DMS114 treated with DMSO at 0.1 percent for 48 hours (cell line): Measurements from ENCODE around the gene CNTD1.
A peak's percentile ranks its signal among the peaks of the same experiment; 100 is the strongest.

ENCODE experiments used
- DNase-seq: peaks from one replicate; lab custom pipeline; 2025; ENCODE audit not compliant: unreplicated experiment; lab: John Stamatoyannopoulos, UW

Gene CNTD1

GRCh38 chr17:42803074-42803883, 4.6 kb downstream of the CNTD1 start:
- DNase-seq: no peak

DNA sequence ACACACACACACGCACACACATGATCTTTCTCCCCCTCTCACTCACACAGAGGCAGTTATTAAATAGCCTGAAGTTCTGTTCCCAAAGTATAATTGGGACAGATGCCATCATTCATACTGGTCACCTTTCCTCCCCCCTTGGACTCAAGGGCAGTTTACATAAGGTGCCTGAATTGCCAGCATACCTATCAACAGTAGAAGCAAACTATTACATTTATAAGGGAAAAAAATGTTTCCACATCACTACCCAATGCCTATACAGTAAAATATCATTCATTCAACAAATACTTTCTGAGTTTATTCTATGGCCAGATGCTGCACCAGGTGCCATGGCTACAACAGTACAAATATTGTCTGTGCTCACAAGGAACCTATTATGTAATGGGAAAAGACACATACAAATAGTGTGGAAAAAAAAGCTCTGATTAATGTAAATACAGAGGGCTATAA, 6.3 kb downstream of the CNTD1 start:
- no peak for DNase-seq

- DNase-seq: no peak
Measured at GRCh38 chr17:42806249-42806648, 7.6 kb downstream of the CNTD1 start.

- no peak for DNase-seq
Measured at GRCh38 chr17:42809250-42809649, 10.6 kb downstream of the CNTD1 start.

- DNase-seq: no peak
Measured at GRCh38 chr17:42814633-42815399, 16.2 kb downstream of the CNTD1 start.

DNA sequence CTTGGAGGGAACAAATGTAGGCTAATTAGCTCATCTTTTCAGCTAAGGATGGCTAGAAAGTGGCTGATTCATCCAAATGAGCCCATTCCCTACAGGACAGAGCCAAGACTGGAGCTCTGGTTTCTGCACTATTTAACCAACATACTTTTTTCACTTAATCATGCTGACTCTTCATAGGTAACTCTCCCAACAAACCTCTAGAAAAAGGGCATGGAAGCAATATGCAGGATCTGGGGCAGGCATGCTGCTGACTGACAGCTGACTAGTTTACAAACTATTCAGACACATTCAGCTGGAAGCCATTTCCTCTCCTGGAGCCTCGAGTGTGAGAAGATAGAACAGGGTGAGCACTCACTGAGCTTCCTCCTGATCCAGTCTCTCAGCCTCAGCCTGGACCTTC, 19.2 kb downstream of the CNTD1 start:
- no peak for DNase-seq

DNA sequence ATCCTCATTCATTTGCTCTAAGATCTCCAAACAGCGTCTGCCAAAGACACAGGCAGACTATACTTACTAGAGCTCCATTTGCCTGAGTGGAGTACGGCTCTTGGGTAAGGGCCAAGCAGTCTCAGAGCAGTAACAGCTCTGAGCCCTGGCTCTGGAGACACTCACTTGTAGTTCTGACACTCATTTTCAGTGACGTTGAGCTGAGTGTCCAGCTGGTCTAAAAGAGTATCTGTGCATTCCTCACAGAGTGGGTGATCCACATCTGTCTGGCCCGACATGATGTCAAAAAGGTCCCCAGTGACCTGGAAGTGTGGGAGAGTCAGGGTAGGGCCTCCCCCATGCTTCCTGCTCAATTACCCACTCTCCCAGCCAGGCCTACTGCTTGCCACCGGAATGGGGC, 19.7 kb downstream of the CNTD1 start:
- DNase-seq: no peak

GRCh38 chr17:42819939-42820535, 21.4 kb downstream of the CNTD1 start:
- DNase-seq: peak; percentile 23

GRCh38 chr17:42821176-42821575, 22.5 kb downstream of the CNTD1 start:
- no peak for DNase-seq

GRCh38 chr17:42827472-42827871, 28.8 kb downstream of the CNTD1 start:
- no peak for DNase-seq

DNA sequence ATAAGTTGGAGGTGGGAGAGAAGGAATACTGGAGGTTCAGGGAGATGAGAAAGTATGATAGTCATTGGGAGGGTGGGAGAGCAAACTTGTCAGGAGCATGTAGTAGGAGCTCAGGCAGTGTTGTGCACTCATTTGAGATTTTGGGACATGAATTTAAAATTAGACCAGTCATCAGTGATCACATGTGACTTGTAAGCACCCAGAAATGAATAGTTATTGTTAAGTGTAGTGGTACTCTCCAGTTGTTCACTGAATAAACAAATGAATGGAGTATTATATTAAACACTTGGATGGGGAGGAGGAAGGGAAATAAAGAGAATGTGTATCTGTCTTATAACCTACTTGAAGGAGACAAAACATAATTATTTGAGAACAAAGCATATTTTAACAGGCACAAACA, 32.3 kb downstream of the CNTD1 start:
- no peak for DNase-seq

DNA sequence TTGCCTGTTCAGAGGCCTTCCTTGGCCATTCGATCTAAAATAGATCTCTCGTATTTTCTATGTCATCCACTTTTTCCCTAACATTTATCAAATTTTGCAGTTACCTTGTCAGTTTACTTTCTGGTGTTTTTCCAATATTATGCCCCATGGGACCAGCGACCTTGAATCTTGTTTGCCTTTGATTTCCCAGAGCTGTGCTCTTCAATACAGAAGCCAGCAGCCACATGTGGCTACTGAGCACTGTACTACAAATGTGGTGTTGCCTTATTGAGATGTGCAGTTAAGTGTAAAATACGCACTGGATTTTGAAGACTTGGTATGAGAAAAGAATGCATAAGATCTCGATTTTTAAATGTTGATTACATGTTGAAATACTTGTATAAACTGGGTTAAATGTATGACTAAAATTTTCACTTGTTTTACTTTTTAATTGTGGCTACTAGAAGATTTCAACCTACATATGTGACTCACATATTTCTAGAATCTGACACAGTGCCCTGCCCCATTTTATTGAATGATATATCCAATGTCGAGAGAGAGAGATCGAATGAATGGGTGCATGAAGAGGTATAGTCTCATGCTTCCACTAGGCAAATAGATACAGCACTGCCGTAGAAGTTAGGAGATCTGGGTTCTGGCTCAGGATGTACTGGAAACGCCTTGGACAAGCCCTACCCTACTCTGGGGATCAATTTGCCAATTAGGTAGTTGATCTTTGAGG, 33.7 kb downstream of the CNTD1 start:
- no peak for DNase-seq

DNA sequence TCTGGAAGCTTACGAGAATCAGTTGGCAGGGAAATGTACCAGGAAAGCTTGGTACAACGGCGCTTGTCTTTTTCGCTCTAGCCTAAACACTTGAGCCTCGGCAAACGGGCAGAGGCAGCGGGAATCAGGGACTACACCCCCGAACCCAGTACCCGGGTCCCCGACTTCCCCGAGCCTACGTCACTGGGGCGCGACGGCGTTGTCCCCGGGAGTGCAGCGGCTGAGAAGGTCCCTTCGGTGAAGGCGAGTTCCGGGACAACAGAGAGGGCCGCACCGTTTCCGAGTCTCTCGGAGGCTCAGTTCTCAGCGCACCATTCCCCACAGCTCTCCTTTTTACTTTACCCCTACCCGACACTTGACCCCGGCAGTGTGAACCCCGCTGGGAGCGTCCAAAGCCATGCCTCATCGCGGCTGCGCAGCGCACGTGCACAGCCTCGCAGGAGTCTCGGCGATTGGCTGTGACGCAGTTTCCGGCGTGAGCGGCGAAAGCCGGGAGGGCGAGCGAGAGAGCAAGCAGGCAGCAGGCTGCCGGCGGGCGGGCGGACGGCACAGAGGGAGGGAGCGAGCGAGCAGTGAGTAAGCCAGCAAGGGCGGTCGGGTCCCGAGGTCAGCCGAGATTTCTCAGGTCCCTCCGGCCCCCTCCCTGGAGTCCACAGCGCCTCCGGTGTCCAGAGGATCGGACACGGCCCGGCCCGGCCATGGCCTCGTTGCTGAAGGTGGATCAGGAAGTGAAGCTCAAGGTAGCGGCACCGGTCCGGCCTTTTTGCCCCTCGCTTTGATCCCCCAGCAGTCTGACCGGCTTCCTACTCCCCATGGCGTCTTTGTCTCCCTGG, 34.5 kb downstream of the CNTD1 start, which contains the start of gene PSME3:
PSME3 (plus strand) TSS at position 464 of the 833 bp plus-strand sequence; CDS start at position 699, 235 bp downstream.
- peak; percentile 71 for DNase-seq

GRCh38 chr17:42833767-42834422, 35.2 kb downstream of the CNTD1 start:
- DNase-seq: no peak

- no peak for DNase-seq
Measured at GRCh38 chr17:42835732-42836131, 37.1 kb downstream of the CNTD1 start.

GRCh38 chr17:42841975-42842685, 43.5 kb downstream of the CNTD1 start:
- no peak for DNase-seq

DNA sequence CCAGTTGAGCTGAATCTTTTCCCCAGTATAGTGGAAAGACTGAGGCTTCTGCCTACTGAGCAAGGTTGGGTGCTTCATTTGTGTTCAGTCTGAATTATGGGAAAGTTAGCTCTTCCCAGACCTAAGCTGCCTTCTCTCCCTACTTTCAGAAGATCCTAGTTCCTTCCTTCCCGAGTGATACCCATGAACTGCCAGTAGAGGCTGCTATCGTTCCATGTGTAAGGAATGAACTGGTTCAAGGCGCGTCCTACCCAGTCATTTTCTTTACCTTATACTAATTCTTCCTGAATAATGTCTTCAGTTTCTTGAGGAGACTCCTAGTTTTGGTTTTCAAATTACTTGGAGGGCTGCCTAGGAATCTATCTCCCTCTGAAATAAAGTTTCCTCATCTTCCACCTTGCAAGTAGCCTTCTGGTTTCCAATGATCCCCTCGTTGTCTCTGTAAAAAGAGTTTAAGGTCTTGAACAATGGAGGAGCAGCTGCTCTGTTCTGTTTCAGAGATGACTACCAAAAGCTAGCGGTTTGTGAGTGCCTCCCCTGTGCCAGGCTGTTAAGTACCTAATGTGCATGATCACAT, 44.8 kb downstream of the CNTD1 start:
- DNase-seq: peak; percentile 45

DNA sequence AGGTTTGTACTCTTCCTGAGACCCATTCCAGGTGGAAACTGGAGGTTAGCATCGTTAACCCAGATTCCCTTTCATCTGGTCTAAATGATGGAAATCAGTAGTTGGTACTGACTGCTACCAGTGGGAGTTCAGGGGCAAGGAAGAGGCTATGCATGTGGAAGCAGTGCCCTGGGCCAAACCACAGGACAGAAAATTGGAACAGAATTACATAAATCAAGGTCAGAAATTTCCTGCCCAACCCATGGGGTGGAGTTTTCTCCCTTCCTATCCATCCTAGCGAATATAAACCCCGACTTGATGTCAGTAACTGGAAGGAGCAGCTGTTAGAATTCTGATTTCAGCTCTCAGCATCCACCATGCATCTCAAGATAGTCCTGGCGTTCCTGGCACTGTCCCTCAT, 45.6 kb downstream of the CNTD1 start, which contains the start of gene AOC2:
AOC2 (plus strand) TSS at position 310 of the 400 bp plus-strand sequence; CDS start at position 357, 47 bp downstream.
- DNase-seq: no peak
